Activated naive CD4-positive, alpha-beta T cell treated with anti-CD3 and anti-CD28 coated beads, Interleukin-2, amount 10 ng/mL, durations not matched to agents 7 days and 5 days (primary cell): ENCODE measurements around the gene CRTC2.
"Not testable (repeated sequence)": the region's sequence is repeated elsewhere in the genome, so short reads cannot be mapped to it uniquely, and the experiment has no call there.

ENCODE experiments used
- CTCF ChIA-PET: fragments of 350-600 bp; sonication (Branson Sonifier 250); formaldehyde crosslinking; loops from one replicate; lab custom pipeline; 2021; ENCODE audit warnings: antibody characterized with exemption; lab: Charles Lee
- DNase-seq: peaks from one replicate; pipeline ENCODE4 v3.0.0-alpha.2; 2020
- H3K27ac Mint-ChIP-seq: one replicate; pipeline ENCODE4 v1.8.0; 2021; ENCODE audit warnings: mild to moderate bottlenecking, moderate library complexity, mixed read lengths
- H3K27me3 Mint-ChIP-seq: one replicate; pipeline ENCODE4 v1.8.0; 2021; ENCODE audit warnings: mild to moderate bottlenecking, mixed read lengths
- H3K36me3 Mint-ChIP-seq: one replicate; pipeline ENCODE4 v1.8.0; 2021; ENCODE audit warnings: mixed read lengths
- H3K4me1 Mint-ChIP-seq: one replicate; pipeline ENCODE4 v1.8.0; 2021; ENCODE audit warnings: mixed read lengths
- H3K4me3 Mint-ChIP-seq: one replicate; pipeline ENCODE4 v1.8.0; 2021; ENCODE audit warnings: mild to moderate bottlenecking, moderate library complexity, mixed read lengths
- H3K9me3 Mint-ChIP-seq: one replicate; pipeline ENCODE4 v1.8.0; 2021; ENCODE audit warnings: mixed read lengths

The CRTC2 gene

GRCh38 chr1:153984123-153984894 is 25.9 kb upstream of the CRTC2 start:
- Mint-ChIP-seq H3K4me1 (peaks cover 23% of the 10 kb centered on the region), H3K9me3 (no peaks in the 10 kb centered on the region), H3K36me3 (no peaks in the 10 kb centered on the region), H3K27ac (no peak overlapping the region), H3K27me3 (peaks cover 22% of the 10 kb centered on the region), H3K4me3 (no peak overlapping the region)
- CTCF ChIA-PET, result interaction anchor here (0.8 to 4.7 kb wide), 6 partner anchors 17 to 194 kb away, joined by 3 to 54 read pairs (median 7); partner anchors contain the start of genes CREB3L4 and SLC39A1
- no peak for DNase-seq

- CTCF ChIA-PET, H3K4me3 Mint-ChIP-seq, DNase-seq, H3K9me3 Mint-ChIP-seq, H3K36me3 Mint-ChIP-seq, H3K27ac Mint-ChIP-seq: not testable (repeated sequence)
- H3K4me1 Mint-ChIP-seq, result peaks cover 30% of the 10 kb centered on the region
- H3K27me3 Mint-ChIP-seq, result peaks cover 22% of the 10 kb centered on the region
Observed at GRCh38 chr1:153981735-153982134, 23.3 kb upstream of the CRTC2 start.

- CTCF ChIA-PET, result interaction anchor here (1.5 to 1.9 kb wide), 2 partner anchors 13 to 32 kb away, joined by 3 to 7 read pairs; partner anchors contain the start of gene DENND4B
- Mint-ChIP-seq H3K4me1 (peaks cover 37% of the 10 kb centered on the region), H3K36me3 (peaks cover 26% of the 10 kb centered on the region), H3K4me3 (peak overlapping the region; percentile 89), H3K27ac (peak overlapping the region; percentile 69)
- H3K9me3 Mint-ChIP-seq, DNase-seq, H3K27me3 Mint-ChIP-seq: not testable (repeated sequence)
Observed at GRCh38 chr1:153979091-153979490, 20.7 kb upstream of the CRTC2 start.

- CTCF ChIA-PET, result interaction anchor here (0.7 to 2.2 kb wide), 7 partner anchors 8 to 181 kb away, joined by 3 to 22 read pairs (median 7); partner anchors contain the start of genes CREB3L4, DENND4B and RAB13
- Mint-ChIP-seq H3K9me3 (no peaks in the 10 kb centered on the region), H3K4me1 (peaks cover 42% of the 10 kb centered on the region)
Observed at GRCh38 chr1:153978274-153978909, 20.0 kb upstream of the CRTC2 start.

GRCh38 chr1:153977250-153978240 is 19.1 kb upstream of the CRTC2 start, which contains the start of gene JTB:
Gene JTB (minus strand): TSS chr1:153977674. CDS start chr1:153977252, 422 bp downstream.
- CTCF ChIA-PET, result interaction anchor here (0.6 to 2.2 kb wide), 9 partner anchors 9 to 357 kb away, joined by 3 to 22 read pairs (median 6); partner anchors contain the start of genes CREB3L4, DENND4B and RAB13
- DNase-seq, result peak; percentile 94
- Mint-ChIP-seq H3K27ac (peak within 1 kb of the TSS; percentile 92), H3K36me3 (peaks cover 37% of the 10 kb centered on the region), H3K4me3 (peak within 1 kb of the TSS; percentile 89), H3K27me3 (peaks cover 4% of the 10 kb centered on the region), H3K9me3 (no peaks in the 10 kb centered on the region), H3K4me1 (peaks cover 49% of the 10 kb centered on the region)

More at GRCh38 chr1:153978274-153978909, 20.0 kb upstream of the CRTC2 start:
- peak overlapping the region; percentile 89 for H3K4me3 Mint-ChIP-seq
- H3K36me3 Mint-ChIP-seq, result peaks cover 30% of the 10 kb centered on the region
- H3K27me3 Mint-ChIP-seq, result peaks cover 4% of the 10 kb centered on the region
- DNase-seq, result no peak
- H3K27ac Mint-ChIP-seq, result peak overlapping the region; percentile 84

- Mint-ChIP-seq H3K9me3 (no peaks in the 10 kb centered on the region), H3K27ac (peak overlapping the region; percentile 92), H3K4me3 (peak overlapping the region; percentile 89), H3K27me3 (peaks cover 2% of the 10 kb centered on the region), H3K36me3 (peaks cover 42% of the 10 kb centered on the region), H3K4me1 (peaks cover 56% of the 10 kb centered on the region)
- CTCF ChIA-PET, result interaction anchor here (1.1 to 3.1 kb wide), 7 partner anchors 9 to 180 kb away, joined by 3 to 22 read pairs (median 8); partner anchors contain the start of genes CREB3L4 and RAB13
- DNase-seq, result no peak
Observed at GRCh38 chr1:153976819-153977249, 18.4 kb upstream of the CRTC2 start.

- Mint-ChIP-seq H3K9me3 (no peaks in the 10 kb centered on the region), H3K4me1 (peaks cover 64% of the 10 kb centered on the region), H3K27ac (no peak overlapping the region), H3K4me3 (no peak overlapping the region), H3K36me3 (peaks cover 42% of the 10 kb centered on the region), H3K27me3 (no peaks in the 10 kb centered on the region)
- DNase-seq, result no peak
- CTCF ChIA-PET, result interaction anchor here (1.3 to 3.1 kb wide), 2 partner anchors 13 kb away, joined by 3 to 18 read pairs; partner anchors contain the start of gene RAB13
Observed at GRCh38 chr1:153973525-153973924, 15.1 kb upstream of the CRTC2 start.

- no peak for DNase-seq
- Mint-ChIP-seq H3K36me3 (peaks cover 42% of the 10 kb centered on the region), H3K4me3 (no peak overlapping the region), H3K9me3 (no peaks in the 10 kb centered on the region), H3K27me3 (no peaks in the 10 kb centered on the region), H3K4me1 (peaks cover 64% of the 10 kb centered on the region), H3K27ac (no peak overlapping the region)
- CTCF ChIA-PET, result interaction anchor here (1.2 to 1.3 kb wide), 2 partner anchors 11 to 14 kb away, joined by 3 read pairs; partner anchors contain the start of gene RAB13
Observed at GRCh38 chr1:153973071-153973470, 14.7 kb upstream of the CRTC2 start.

GRCh38 chr1:153970346-153970745 is 11.9 kb upstream of the CRTC2 start:
- CTCF ChIA-PET, result no interaction called here
- Mint-ChIP-seq H3K9me3 (no peaks in the 10 kb centered on the region), H3K4me3 (no peak overlapping the region), H3K27me3 (no peaks in the 10 kb centered on the region), H3K4me1 (peaks cover 68% of the 10 kb centered on the region), H3K36me3 (peaks cover 34% of the 10 kb centered on the region), H3K27ac (no peak overlapping the region)
- DNase-seq, result no peak

GRCh38 chr1:153968972-153969371 is 10.6 kb upstream of the CRTC2 start:
- Mint-ChIP-seq H3K27me3 (no peaks in the 10 kb centered on the region), H3K27ac (peak overlapping the region; percentile 65), H3K4me3 (no peak overlapping the region), H3K36me3 (peaks cover 24% of the 10 kb centered on the region), H3K4me1 (peaks cover 68% of the 10 kb centered on the region), H3K9me3 (no peaks in the 10 kb centered on the region)
- DNase-seq, result no peak
- CTCF ChIA-PET, result interaction anchor here (1.3 to 4.0 kb wide), 2 partner anchors 12 to 16 kb away, joined by 3 to 28 read pairs; partner anchors contain the start of gene RAB13

- Mint-ChIP-seq H3K27ac (peak overlapping the region; percentile 65), H3K9me3 (no peaks in the 10 kb centered on the region), H3K36me3 (peaks cover 22% of the 10 kb centered on the region), H3K27me3 (no peaks in the 10 kb centered on the region), H3K4me3 (peak overlapping the region; percentile 89), H3K4me1 (peaks cover 70% of the 10 kb centered on the region)
- no peak for DNase-seq
- CTCF ChIA-PET, result interaction anchor here (1.2 to 4.0 kb wide), 5 partner anchors 9 to 23 kb away, joined by 3 to 28 read pairs (median 8); partner anchors contain the start of genes CRTC2, DENND4B, JTB and RAB13
Observed at GRCh38 chr1:153968408-153968807, 10.0 kb upstream of the CRTC2 start.

- H3K36me3 Mint-ChIP-seq, result peaks cover 17% of the 10 kb centered on the region
- no peaks in the 10 kb centered on the region for H3K27me3 Mint-ChIP-seq
- peak overlapping the region; percentile 89 for H3K4me3 Mint-ChIP-seq
- no peaks in the 10 kb centered on the region for H3K9me3 Mint-ChIP-seq
- CTCF ChIA-PET, result interaction anchor here (0.6 to 4.0 kb wide), 6 partner anchors 9 to 171 kb away, joined by 3 to 28 read pairs (median 6); partner anchors contain the start of genes CRTC2, DENND4B, JTB and RAB13
- peak overlapping the region; percentile 94 for H3K27ac Mint-ChIP-seq
- DNase-seq, result no peak
- H3K4me1 Mint-ChIP-seq, result peaks cover 69% of the 10 kb centered on the region
Observed at GRCh38 chr1:153968000-153968363, 9.6 kb upstream of the CRTC2 start.
